Esophagus muscularis mucosa (tissue), 4 donors: Measurements from ENCODE around the gene SRD5A2. TPM values are rescaled to one million over a fixed set of nuclear protein-coding genes. Genes with fewer than 3 reads are reported as not detected.

ENCODE experiments used
- DNase-seq: peaks from one replicate; pipeline ENCODE4 v3.0.0-alpha.2; 2017; ENCODE audit errors: extremely low spot score
- H3K27ac ChIP-seq, 4 donors: fragments of 200-600 bp; sonication (generic); replicated peaks in 1 of 4; 1 replicate in 3 of 4; 2 replicates in 1 of 4; pipeline ENCODE4 v1.5.1; 2016 to 2019; ENCODE audit warnings: mild to moderate bottlenecking in 1 of 4
- H3K27me3 ChIP-seq, 4 donors: fragments of 200-600 bp; sonication (generic); one replicate each; pipeline versions ENCODE4 v1.5.1 to v1.6.0; 2016 to 2019
- H3K36me3 ChIP-seq, 4 donors: fragments of 200-600 bp; sonication (generic); one replicate each; pipeline ENCODE4 v1.5.1; 2016 to 2019
- H3K4me1 ChIP-seq, 4 donors: fragments of 200-600 bp; sonication (generic); one replicate each; pipeline ENCODE4 v1.5.1; 2016 to 2019
- H3K4me3 ChIP-seq, 4 donors: fragments of 200-600 bp; sonication (generic); 1 replicate in 2 of 4; 2 replicates in 2 of 4; pipeline ENCODE4 v1.5.1; 2016 to 2019; ENCODE audit warnings: mild to moderate bottlenecking in 4 of 4, moderate library complexity in 1 of 4
- H3K9me3 ChIP-seq, 4 donors: fragments of 200-600 bp; sonication (generic); 1 replicate in 3 of 4; 2 replicates in 1 of 4; pipeline ENCODE4 v1.5.1; 2016 to 2019
- EP300 ChIP-seq: sonication (generic); formaldehyde crosslinking; IDR thresholded peaks from one replicate; pipeline ENCODE4 v1.6.1; 2017; ENCODE audit warnings: antibody characterized with exemption
- POLR2A ChIP-seq: fragments of 450-650 bp; IDR thresholded peaks from one replicate; pipeline ENCODE4 v1.6.1; 2017; ENCODE audit warnings: antibody characterized with exemption, moderate library complexity, mild to moderate bottlenecking, low read depth
- POLR2AphosphoS5 ChIP-seq, 2 donors: sonication (generic); formaldehyde crosslinking; IDR thresholded peaks; one replicate each; pipeline ENCODE4 v1.6.1; 2017; ENCODE audit warnings: antibody characterized with exemption in 2 of 2
- WGBS: methylation state at CpG from one replicate; pipeline ENCODE4 v1.1.5; 2018; 5-methylcytosine and 5-hydroxymethylcytosine counted together
- intact Hi-C: fragments of 100-400 bp; cut with DNase I; formaldehyde crosslinking; loops from one replicate; pipeline ENCODE4 v1.15.1; 2023
- total RNA-seq, 4 donors: library from RNA; depleted of rRNA; stranded (reverse); fragments of >200 nt; gene quantifications; one replicate each; pipeline versions ENCODE4 v1.1.0 to v1.2.1, GENCODE V29; 2016
- TF ChIP-seq, protein P1 (sequence below), 3 experiments: fragments of 200-600 bp in 2 of 3; fragments of 450-650 bp in 1 of 3; sonication (generic) in 2 of 3; IDR thresholded peaks; one replicate each; pipeline ENCODE4 v1.5.1; 2017 to 2019; ENCODE audit warnings: antibody characterized with exemption in 3 of 3, mild to moderate bottlenecking in 2 of 3, moderate library complexity in 1 of 3

SRD5A2 gene
- total RNA-seq, 4 donors from 2014 or later, result 0.06 TPM; not detected in 3

DNA sequence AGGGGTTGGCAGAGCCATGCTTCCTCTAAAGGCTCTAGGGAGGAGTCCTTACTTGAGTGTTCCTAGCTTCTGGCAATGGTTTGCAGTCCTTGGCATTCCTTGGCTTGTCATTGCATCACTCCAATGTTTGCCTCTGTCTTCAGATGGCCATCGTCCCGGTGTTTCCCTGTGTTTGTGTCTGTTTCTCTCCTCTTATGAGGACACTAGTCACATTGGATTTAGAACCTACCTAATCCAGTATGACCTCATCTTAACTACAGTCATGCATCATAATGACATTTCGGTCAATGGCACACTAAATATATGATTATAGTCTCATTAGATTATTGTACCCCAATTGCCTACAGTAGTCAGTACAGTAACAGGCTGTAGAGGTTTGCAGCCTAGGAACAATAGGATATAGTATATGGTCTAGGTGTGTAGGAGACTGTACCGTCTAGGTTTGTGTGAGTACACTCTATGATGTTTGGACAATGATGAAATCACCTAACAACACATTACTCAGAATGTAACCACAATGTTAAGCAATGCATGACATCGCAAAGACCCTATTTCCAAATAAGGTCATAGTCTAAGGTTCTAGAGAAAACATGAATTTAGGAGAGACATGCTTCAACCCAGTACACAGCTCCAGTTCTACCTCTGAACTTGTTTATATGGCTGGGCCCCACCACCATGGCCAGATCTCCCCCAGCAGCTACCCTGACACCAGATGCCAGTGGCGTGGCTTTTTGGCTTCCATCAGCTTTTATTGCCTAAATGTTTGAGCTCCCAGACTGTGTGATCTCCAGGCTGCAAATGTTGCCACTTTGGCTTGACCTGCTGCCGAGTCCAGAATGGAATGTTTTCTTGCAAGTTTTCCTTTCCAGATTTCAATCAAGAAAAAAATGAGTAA is 22.1 kb downstream of the SRD5A2 start:
- Histone ChIP-seq H3K4me3 (no peak overlapping the region), H3K9me3 (peaks cover 0 to 16% (median 5%) of the 10 kb centered on the region in 4 donors), H3K27ac (no peak overlapping the region), H3K36me3 (no peaks in the 10 kb centered on the region), H3K27me3 (no peaks in the 10 kb centered on the region), H3K4me1 (no peaks in the 10 kb centered on the region)
- 80% methylated on average over 7 of the region's 7 CpGs for WGBS
- DNase-seq, result no peak
- TF ChIP-seq EP300, result no peak
- intact Hi-C loops, result no loop called here

DNA sequence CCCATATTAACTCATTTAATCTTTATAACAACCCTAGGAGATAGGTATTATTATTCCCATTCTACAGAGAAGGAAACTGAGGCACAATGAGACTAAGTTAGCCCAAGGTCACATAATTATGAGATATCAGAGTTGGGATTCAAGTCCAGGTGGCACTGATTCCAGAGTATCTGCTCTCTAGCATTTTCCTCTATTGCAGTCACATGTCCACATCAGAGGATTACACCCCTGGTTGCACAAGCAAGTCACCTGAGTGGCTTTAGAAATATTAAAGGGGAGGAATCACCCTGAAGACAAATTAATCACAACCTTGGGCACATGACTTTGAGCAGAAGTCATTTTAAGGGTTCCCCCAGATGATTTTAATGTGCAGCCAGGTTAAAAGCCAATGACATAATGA is 23.8 kb downstream of the SRD5A2 start:
- no peaks in the 10 kb centered on the region for H3K36me3 ChIP-seq
- H3K27ac ChIP-seq, result no peak overlapping the region
- intact Hi-C loops, result no loop called here
- DNase-seq, result no peak
- peaks cover 0 to 34% (median 15%) of the 10 kb centered on the region in 4 donors for H3K9me3 ChIP-seq
- H3K4me1 ChIP-seq, result no peaks in the 10 kb centered on the region
- H3K4me3 ChIP-seq, result no peak overlapping the region
- H3K27me3 ChIP-seq, result no peaks in the 10 kb centered on the region
- no peak for TF ChIP-seq EP300
- no peak for TF ChIP-seq POLR2A
- TF ChIP-seq POLR2AphosphoS5 (IDR thresholded peaks at IDR 0.05), result no peak
- TF ChIP-seq, protein P1, sequence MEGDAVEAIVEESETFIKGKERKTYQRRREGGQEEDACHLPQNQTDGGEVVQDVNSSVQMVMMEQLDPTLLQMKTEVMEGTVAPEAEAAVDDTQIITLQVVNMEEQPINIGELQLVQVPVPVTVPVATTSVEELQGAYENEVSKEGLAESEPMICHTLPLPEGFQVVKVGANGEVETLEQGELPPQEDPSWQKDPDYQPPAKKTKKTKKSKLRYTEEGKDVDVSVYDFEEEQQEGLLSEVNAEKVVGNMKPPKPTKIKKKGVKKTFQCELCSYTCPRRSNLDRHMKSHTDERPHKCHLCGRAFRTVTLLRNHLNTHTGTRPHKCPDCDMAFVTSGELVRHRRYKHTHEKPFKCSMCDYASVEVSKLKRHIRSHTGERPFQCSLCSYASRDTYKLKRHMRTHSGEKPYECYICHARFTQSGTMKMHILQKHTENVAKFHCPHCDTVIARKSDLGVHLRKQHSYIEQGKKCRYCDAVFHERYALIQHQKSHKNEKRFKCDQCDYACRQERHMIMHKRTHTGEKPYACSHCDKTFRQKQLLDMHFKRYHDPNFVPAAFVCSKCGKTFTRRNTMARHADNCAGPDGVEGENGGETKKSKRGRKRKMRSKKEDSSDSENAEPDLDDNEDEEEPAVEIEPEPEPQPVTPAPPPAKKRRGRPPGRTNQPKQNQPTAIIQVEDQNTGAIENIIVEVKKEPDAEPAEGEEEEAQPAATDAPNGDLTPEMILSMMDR (IDR thresholded peaks at IDR 0.05), result no peak

DNA sequence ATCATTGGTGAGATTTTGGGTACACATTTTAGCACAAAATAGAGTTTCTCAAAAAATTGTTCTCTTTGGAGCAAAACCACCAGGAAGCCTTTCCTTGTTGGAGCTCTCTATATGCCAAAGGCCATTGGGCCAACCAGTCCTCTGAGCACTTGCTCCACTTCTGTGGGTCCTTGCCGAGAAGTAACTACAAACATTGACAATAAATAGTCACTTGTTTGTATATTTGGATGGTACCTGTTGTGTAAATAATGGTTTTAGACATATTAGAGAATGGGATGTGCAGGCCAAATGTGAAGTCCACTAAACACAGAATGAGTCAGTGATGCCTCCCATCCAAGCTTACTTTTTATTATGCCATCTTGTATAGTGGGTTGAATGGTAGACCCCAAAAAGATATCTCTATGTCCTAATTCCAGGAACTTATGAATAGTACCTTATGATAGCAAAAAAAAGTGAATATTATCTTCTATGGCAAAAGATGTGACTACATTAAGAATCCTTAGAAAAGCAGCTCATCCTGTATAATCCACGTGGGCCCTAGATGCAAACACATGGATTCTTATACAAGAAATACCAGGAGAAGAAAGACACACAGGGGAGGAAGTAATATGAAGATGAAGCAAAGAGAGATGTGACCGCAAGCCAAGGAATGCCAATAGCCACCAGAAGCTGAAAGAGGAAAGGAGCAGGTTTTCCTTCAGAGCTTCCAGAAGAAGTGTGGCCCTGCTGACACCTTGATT is 24.6 kb downstream of the SRD5A2 start:
- Histone ChIP-seq H3K9me3 (peaks cover 0 to 36% (median 15%) of the 10 kb centered on the region in 4 donors), H3K27ac (no peak overlapping the region), H3K4me1 (no peaks in the 10 kb centered on the region), H3K4me3 (no peak overlapping the region), H3K36me3 (no peaks in the 10 kb centered on the region), H3K27me3 (no peaks in the 10 kb centered on the region)
- TF ChIP-seq POLR2A (no peak), POLR2AphosphoS5 (IDR thresholded peaks at IDR 0.05) (no peak), EP300 (no peak)
- TF ChIP-seq, protein P1 (IDR thresholded peaks at IDR 0.05), result no peak
- intact Hi-C loops, result no loop called here
- no peak for DNase-seq
- WGBS, result 70% methylated on average over 3 of the region's 3 CpGs

DNA sequence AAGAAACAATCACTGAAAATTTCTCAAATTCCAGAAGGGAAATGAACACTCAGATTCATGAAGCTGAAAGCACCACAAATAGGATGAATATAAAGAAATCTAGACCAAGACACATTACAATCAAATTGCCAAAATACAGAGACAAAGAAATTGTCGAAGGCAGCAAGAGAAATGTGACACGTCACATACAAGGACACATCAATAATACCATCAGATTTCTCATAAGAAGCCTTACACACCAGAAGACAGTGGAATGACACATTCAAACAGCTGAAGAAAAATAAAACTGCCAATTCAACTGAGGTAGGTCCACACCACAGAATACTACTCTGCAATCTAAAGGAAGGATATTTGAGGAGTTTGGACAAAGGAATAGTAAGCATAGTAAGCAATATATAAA is 27.4 kb downstream of the SRD5A2 start:
- TF ChIP-seq POLR2A, result no peak
- TF ChIP-seq, protein P1 (IDR thresholded peaks at IDR 0.05), result no peak
- no peak for TF ChIP-seq EP300
- no peaks in the 10 kb centered on the region for H3K4me1 ChIP-seq
- H3K27me3 ChIP-seq, result no peaks in the 10 kb centered on the region
- H3K36me3 ChIP-seq, result no peaks in the 10 kb centered on the region
- H3K27ac ChIP-seq, result no peak overlapping the region
- 71% methylated on average over 2 of the region's 2 CpGs for WGBS
- intact Hi-C loops, result no loop called here
- H3K9me3 ChIP-seq, result peaks cover 0 to 36% (median 15%) of the 10 kb centered on the region in 4 donors
- DNase-seq, result no peak
- H3K4me3 ChIP-seq, result no peak overlapping the region

DNA sequence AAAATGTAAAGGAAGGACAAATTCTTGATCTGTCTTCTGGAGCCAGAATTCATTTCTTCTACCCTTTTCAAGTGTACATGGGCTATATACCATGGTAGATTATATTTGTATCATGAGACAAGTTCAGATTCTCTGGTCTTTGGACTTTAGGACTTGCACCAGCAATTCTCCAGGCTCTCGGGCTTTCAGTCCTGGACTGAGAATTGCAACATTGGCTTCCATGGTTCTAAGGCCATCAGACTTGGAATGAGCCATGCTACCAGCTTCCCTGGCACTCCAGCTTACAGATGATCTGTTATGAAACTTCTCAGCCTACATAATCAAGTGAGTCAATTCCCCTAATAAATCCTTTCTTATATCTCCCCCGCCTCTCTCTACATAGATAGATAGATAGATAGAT is 33.3 kb downstream of the SRD5A2 start:
- intact Hi-C loops, result no loop called here
- no peaks in the 10 kb centered on the region for H3K4me1 ChIP-seq
- WGBS, result 88% methylated on average over 2 of the region's 2 CpGs
- H3K27ac ChIP-seq, result no peak overlapping the region
- H3K36me3 ChIP-seq, result no peaks in the 10 kb centered on the region
- TF ChIP-seq, protein P1 (IDR thresholded peaks at IDR 0.05), result no peak
- TF ChIP-seq POLR2A (no peak), EP300 (no peak), POLR2AphosphoS5 (IDR thresholded peaks at IDR 0.05) (no peak)
- H3K4me3 ChIP-seq, result no peak overlapping the region
- H3K27me3 ChIP-seq, result no peaks in the 10 kb centered on the region
- H3K9me3 ChIP-seq, result peaks cover 0 to 22% (median 12%) of the 10 kb centered on the region in 4 donors
- DNase-seq, result no peak
